Keratinocyte (primary cell): ENCODE measurements around the gene ZC3H10. TPM values are rescaled to one million over a fixed set of nuclear protein-coding genes. Genes with fewer than 3 reads are reported as not detected.

Source experiments
- DNase-seq: peaks from one replicate; pipeline ENCODE4 v3.0.0-alpha.2; 2011; ENCODE audit warnings: low read depth, missing footprints, low spot score
- FAIRE-seq: peaks from 2 replicates; lab custom pipeline; 2011; peaks lifted over from hg19 to GRCh38; lab: Jason Lieb, UNC
- H2AFZ ChIP-seq: 2 replicates; pipeline ENCODE4 v1.6.0; 2012; ENCODE audit warnings: low read length, control low read depth, inconsistent platforms; ENCODE audit not compliant: control insufficient read depth
- H3K27ac ChIP-seq: 2 replicates; pipeline ENCODE4 v1.5.1; 2011; ENCODE audit warnings: low read length; ENCODE audit not compliant: control insufficient read depth, insufficient read depth
- H3K27me3 ChIP-seq: 3 replicates; pipeline ENCODE4 v1.6.0; 2011; ENCODE audit warnings: low read length; ENCODE audit not compliant: control insufficient read depth, insufficient read depth; ENCODE audit errors: extremely low read depth
- H3K36me3 ChIP-seq, 2 experiments: 2 replicates in 1 of 2; 3 replicates in 1 of 2; pipeline ENCODE4 v1.5.1; 2011; ENCODE audit warnings: low read length in 2 of 2, mild to moderate bottlenecking in 1 of 2; ENCODE audit not compliant: control insufficient read depth in 2 of 2, insufficient read depth in 2 of 2; ENCODE audit errors: extremely low read depth in 1 of 2
- H3K4me1 ChIP-seq: 3 replicates; pipeline ENCODE4 v1.5.1; 2011; ENCODE audit warnings: low read length; ENCODE audit not compliant: control insufficient read depth, insufficient read depth; ENCODE audit errors: extremely low read depth
- H3K4me2 ChIP-seq: 3 replicates; pipeline ENCODE4 v1.6.0; 2011; ENCODE audit warnings: low read depth, low read length; ENCODE audit not compliant: control insufficient read depth, insufficient read depth; ENCODE audit errors: extremely low read depth
- H3K4me3 ChIP-seq, 3 experiments: fragments of 200-600 bp in 1 of 3; sonication (generic) in 1 of 3; 2 replicates in 2 of 3; 3 replicates in 1 of 3; pipeline ENCODE4 v1.5.1; 2011 to 2016; ENCODE audit warnings: low read length in 3 of 3, mild to moderate bottlenecking in 3 of 3, control low read depth in 2 of 3, inconsistent platforms in 1 of 3, low read depth in 1 of 3, mixed read lengths in 1 of 3, mixed run types in 1 of 3, moderate library complexity in 1 of 3; ENCODE audit not compliant: control insufficient read depth in 2 of 3, insufficient read depth in 2 of 3; ENCODE audit errors: extremely low read depth in 1 of 3
- H3K79me2 ChIP-seq: 2 replicates; pipeline ENCODE4 v1.6.0; 2012; ENCODE audit warnings: low read length; ENCODE audit not compliant: control insufficient read depth, insufficient read depth
- H3K9ac ChIP-seq: 3 replicates; pipeline ENCODE4 v1.6.0; 2011; ENCODE audit warnings: low read length; ENCODE audit not compliant: control insufficient read depth, insufficient read depth; ENCODE audit errors: extremely low read depth
- H3K9me1 ChIP-seq: 3 replicates; pipeline ENCODE4 v1.6.0; 2011; ENCODE audit warnings: low read length; ENCODE audit not compliant: control insufficient read depth, insufficient read depth; ENCODE audit errors: extremely low read depth
- H3K9me3 ChIP-seq: 2 replicates; pipeline ENCODE4 v1.5.1; 2012; ENCODE audit warnings: low read depth, low read length; ENCODE audit not compliant: control insufficient read depth
- H4K20me1 ChIP-seq: 3 replicates; pipeline ENCODE4 v1.6.0; 2011; ENCODE audit warnings: low read length; ENCODE audit not compliant: control insufficient read depth, insufficient read depth; ENCODE audit errors: extremely low read depth
- EZH2 ChIP-seq: IDR thresholded peaks from one replicate; pipeline ENCODE4 v1.6.1; 2012; ENCODE audit warnings: inconsistent platforms, mild to moderate bottlenecking, low read length, moderate library complexity
- dilution Hi-C: fragments of 300-500 bp; cut with MboI; formaldehyde crosslinking; loops from one replicate; pipeline ENCODE4 v1.7.0; 2020; ENCODE audit warnings: low sequenced_read_pairs; ENCODE audit not compliant: extremely low pct_ligation_motif_present
- polyA plus RNA-seq, 5 experiments: library from polyadenylated mRNA; depleted of rRNA in 3 of 5; stranded (reverse) in 3 of 5; stranded (forward) in 1 of 5; unstranded in 1 of 5; fragments of >200 nt; gene quantifications; 1 replicate in 1 of 5; 2 replicates in 3 of 5; 3 replicates in 1 of 5; pipeline versions ENCODE4 v1.2.1 to v1.2.3, GENCODE V29; 2011 to 2012; ENCODE audit warnings: missing spikeins in 2 of 5, low read depth in 1 of 5, low replicate concordance in 1 of 5
- TF ChIP-seq, protein P1 (sequence below), 3 experiments: IDR thresholded peaks in 1 of 3; conservative IDR thresholded peaks in 1 of 3; optimal IDR thresholded peaks in 1 of 3; 2 replicates in 2 of 3; 3 replicates in 1 of 3; pipeline versions ENCODE3 to v1.5.1; 2011; ENCODE audit warnings: low read length in 3 of 3, mild to moderate bottlenecking in 3 of 3, moderate library complexity in 2 of 3, control low read depth in 1 of 3, inconsistent platforms in 1 of 3; ENCODE audit not compliant: insufficient read depth in 2 of 3; ENCODE audit errors: extremely low read depth in 1 of 3

Gene ZC3H10
- polyA plus RNA-seq, 1 donor (not counting 4 experiments of a cell fraction or from before 2014, with no cell fraction given) = 0.85 TPM

GRCh38 chr12:56146492-56147460, 28.7 kb downstream of the ZC3H10 start:
- FAIRE-seq = no peak
- no peak overlapping the region for H3K27ac ChIP-seq
- H3K9ac ChIP-seq = no peak overlapping the region
- dilution Hi-C loops = no loop called here
- H3K79me2 ChIP-seq = no peaks in the 10 kb centered on the region
- H3K36me3 ChIP-seq = peaks cover 24 to 26% of the 10 kb centered on the region in 2 experiments
- H3K27me3 ChIP-seq = no peaks in the 10 kb centered on the region
- no peak overlapping the region for H2AFZ ChIP-seq
- no peak for TF ChIP-seq EZH2
- TF ChIP-seq, protein P1, sequence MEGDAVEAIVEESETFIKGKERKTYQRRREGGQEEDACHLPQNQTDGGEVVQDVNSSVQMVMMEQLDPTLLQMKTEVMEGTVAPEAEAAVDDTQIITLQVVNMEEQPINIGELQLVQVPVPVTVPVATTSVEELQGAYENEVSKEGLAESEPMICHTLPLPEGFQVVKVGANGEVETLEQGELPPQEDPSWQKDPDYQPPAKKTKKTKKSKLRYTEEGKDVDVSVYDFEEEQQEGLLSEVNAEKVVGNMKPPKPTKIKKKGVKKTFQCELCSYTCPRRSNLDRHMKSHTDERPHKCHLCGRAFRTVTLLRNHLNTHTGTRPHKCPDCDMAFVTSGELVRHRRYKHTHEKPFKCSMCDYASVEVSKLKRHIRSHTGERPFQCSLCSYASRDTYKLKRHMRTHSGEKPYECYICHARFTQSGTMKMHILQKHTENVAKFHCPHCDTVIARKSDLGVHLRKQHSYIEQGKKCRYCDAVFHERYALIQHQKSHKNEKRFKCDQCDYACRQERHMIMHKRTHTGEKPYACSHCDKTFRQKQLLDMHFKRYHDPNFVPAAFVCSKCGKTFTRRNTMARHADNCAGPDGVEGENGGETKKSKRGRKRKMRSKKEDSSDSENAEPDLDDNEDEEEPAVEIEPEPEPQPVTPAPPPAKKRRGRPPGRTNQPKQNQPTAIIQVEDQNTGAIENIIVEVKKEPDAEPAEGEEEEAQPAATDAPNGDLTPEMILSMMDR (optimal IDR thresholded peaks at IDR 0.05 in 1 of 3, IDR thresholded peaks at IDR 0.05 in 1 of 3, conservative IDR thresholded peaks at IDR 0.05 in 1 of 3; ENCODE audit: extremely low read depth in 1 of 3, insufficient read depth in 2 of 3, low read length in 3 of 3) = no peak
- H3K4me2 ChIP-seq = peak overlapping the region; percentile 14
- H4K20me1 ChIP-seq = no peaks in the 10 kb centered on the region
- H3K9me1 ChIP-seq = no peaks in the 10 kb centered on the region
- H3K9me3 ChIP-seq = no peaks in the 10 kb centered on the region
- H3K4me3 ChIP-seq = no peak overlapping the region
- DNase-seq = no peak
- H3K4me1 ChIP-seq = peaks cover 6% of the 10 kb centered on the region

GRCh38 chr12:56150563-56150962, 32.5 kb downstream of the ZC3H10 start:
- Histone ChIP-seq H3K27me3 (no peaks in the 10 kb centered on the region), H3K79me2 (no peaks in the 10 kb centered on the region), H3K9me3 (no peaks in the 10 kb centered on the region), H3K4me2 (no peak overlapping the region), H3K36me3 (peaks cover 0 to 2% of the 10 kb centered on the region in 2 experiments), H3K4me1 (peaks cover 16% of the 10 kb centered on the region), H3K9me1 (no peaks in the 10 kb centered on the region), H3K27ac (no peak overlapping the region), H2AFZ (no peak overlapping the region), H3K9ac (no peak overlapping the region), H4K20me1 (no peaks in the 10 kb centered on the region), H3K4me3 (no peak overlapping the region)
- FAIRE-seq (peak; percentile 44), DNase-seq (no peak)
- no peak for TF ChIP-seq EZH2
- dilution Hi-C loops = no loop called here
